HL-60 (cell line): ENCODE measurements around the gene TYMP.
"Not testable (repeated sequence)": the region's sequence is repeated elsewhere in the genome, so short reads cannot be mapped to it uniquely, and the experiment has no call there.

Experiments
- DNase-seq, 2 experiments: peaks; one replicate each; pipeline ENCODE4 v3.0.0-alpha.2; 2010 to 2020; ENCODE audit warnings: low read depth in 1 of 2, low spot score in 1 of 2
- H3K27ac ChIP-seq: fragments of 250-450 bp; sonication (Bioruptor Pico); replicated peaks from 2 replicates; pipeline ENCODE4 v1.5.1; 2020; ENCODE audit warnings: mild to moderate bottlenecking, moderate library complexity
- H3K27me3 ChIP-seq: fragments of 250-450 bp; sonication (Bioruptor Pico); 2 replicates; pipeline ENCODE4 v1.5.1; 2021; ENCODE audit warnings: mild to moderate bottlenecking, moderate library complexity; ENCODE audit not compliant: insufficient read depth, poor library complexity, severe bottlenecking
- H3K4me3 ChIP-seq: replicated peaks from 2 replicates; pipeline ENCODE4 v1.5.1; 2011; ENCODE audit warnings: mild to moderate bottlenecking, control low read depth, low read length; ENCODE audit not compliant: insufficient read depth
- GABPA ChIP-seq: IDR thresholded peaks from 2 replicates; pipeline ENCODE4 v1.6.1; 2012; ENCODE audit warnings: low read depth
- POLR2AphosphoS5 ChIP-seq: IDR thresholded peaks from 2 replicates; pipeline ENCODE4 v1.6.1; 2012; ENCODE audit warnings: low read depth
- REST ChIP-seq: IDR thresholded peaks from 2 replicates; pipeline ENCODE4 v1.6.1; 2012; ENCODE audit warnings: low read depth; ENCODE audit not compliant: insufficient replicate concordance
- SPI1 ChIP-seq: IDR thresholded peaks from 2 replicates; pipeline ENCODE4 v1.6.1; 2012; ENCODE audit warnings: low read depth, mild to moderate bottlenecking, borderline replicate concordance
- TF ChIP-seq, protein P1 (sequence below): IDR thresholded peaks from one replicate; pipeline ENCODE4 v1.5.1; 2011; ENCODE audit warnings: low read length, control low read depth, inconsistent platforms; ENCODE audit not compliant: insufficient read depth

TYMP gene

GRCh38 chr22:50533856-50534711, 4.3 kb upstream of the TYMP start:
- not testable (repeated sequence) for H3K4me3 ChIP-seq, H3K27me3 ChIP-seq
- TF ChIP-seq SPI1, result peak; percentile 11; the same call in 1 of the 2 replicates
- H3K27ac ChIP-seq, result peak overlapping the region; percentile 99
- DNase-seq, result peak; percentile 70 to 78

- H3K27ac ChIP-seq, result peak overlapping the region; percentile 99
Measured at GRCh38 chr22:50532824-50533796, 3.3 kb upstream of the TYMP start.

DNA sequence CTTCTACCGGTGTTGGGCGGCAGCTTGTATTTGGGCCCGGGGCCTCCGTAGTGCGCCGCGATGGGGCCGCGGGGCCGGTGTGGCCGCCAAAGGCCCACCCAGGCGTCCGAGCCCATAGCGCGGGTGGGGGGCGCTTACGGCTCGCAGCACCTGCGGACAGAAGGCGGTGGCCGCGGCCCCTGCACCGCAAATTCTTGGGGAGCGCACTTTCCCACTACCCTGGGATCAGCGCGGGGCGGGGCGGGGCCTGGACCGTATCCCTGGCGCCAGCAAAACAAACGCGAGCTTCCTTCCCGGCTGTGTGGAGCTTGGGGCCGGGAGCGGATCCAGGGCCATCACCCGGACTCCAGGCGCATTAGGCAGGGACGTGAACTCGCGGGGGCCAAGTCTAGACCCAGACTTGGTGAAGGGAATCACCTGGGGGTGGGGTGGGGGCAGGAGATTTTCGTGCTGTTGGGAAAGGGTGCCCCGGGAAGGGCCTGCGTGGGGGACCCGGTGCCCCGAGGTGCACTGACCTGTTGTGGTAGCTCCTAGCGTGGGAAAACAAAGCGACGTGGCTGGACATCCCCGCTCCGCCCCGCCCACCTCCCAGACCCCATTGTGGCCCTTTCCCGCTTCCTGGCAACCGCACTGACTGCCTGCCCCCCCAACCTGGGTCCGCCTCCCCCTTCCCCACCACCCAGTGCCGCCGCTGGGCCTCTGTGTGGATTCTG, 2.3 kb upstream of the TYMP start:
- H3K4me3 ChIP-seq, result peak overlapping the region; percentile 58
- peak overlapping the region; percentile 99 for H3K27ac ChIP-seq
- DNase-seq, result peak in 1 of 2 experiments; percentile 47
- no peaks in the 10 kb centered on the region for H3K27me3 ChIP-seq
- TF ChIP-seq GABPA (no peak), SPI1 (no peak), POLR2AphosphoS5 (no peak), REST (no peak)
- TF ChIP-seq, protein P1, sequence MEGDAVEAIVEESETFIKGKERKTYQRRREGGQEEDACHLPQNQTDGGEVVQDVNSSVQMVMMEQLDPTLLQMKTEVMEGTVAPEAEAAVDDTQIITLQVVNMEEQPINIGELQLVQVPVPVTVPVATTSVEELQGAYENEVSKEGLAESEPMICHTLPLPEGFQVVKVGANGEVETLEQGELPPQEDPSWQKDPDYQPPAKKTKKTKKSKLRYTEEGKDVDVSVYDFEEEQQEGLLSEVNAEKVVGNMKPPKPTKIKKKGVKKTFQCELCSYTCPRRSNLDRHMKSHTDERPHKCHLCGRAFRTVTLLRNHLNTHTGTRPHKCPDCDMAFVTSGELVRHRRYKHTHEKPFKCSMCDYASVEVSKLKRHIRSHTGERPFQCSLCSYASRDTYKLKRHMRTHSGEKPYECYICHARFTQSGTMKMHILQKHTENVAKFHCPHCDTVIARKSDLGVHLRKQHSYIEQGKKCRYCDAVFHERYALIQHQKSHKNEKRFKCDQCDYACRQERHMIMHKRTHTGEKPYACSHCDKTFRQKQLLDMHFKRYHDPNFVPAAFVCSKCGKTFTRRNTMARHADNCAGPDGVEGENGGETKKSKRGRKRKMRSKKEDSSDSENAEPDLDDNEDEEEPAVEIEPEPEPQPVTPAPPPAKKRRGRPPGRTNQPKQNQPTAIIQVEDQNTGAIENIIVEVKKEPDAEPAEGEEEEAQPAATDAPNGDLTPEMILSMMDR, result no peak

More at GRCh38 chr22:50532824-50533796, 3.3 kb upstream of the TYMP start:
- TF ChIP-seq GABPA, result no peak
- TF ChIP-seq POLR2AphosphoS5, result no peak
- TF ChIP-seq SPI1, result no peak
- TF ChIP-seq, protein P1, result no peak
- Histone ChIP-seq H3K4me3 (no peak overlapping the region), H3K27me3 (no peaks in the 10 kb centered on the region)
- no peak for DNase-seq

GRCh38 chr22:50531546-50531961, 1.7 kb upstream of the TYMP start:
- peak overlapping the region; percentile 58 for H3K4me3 ChIP-seq
- H3K27me3 ChIP-seq, result no peaks in the 10 kb centered on the region
- DNase-seq, result peak; percentile 70 to 78
- no peak for TF ChIP-seq GABPA
- TF ChIP-seq, protein P1, result no peak
- TF ChIP-seq POLR2AphosphoS5, result no peak
- no peak for TF ChIP-seq SPI1
- no peak for TF ChIP-seq REST
- peak overlapping the region; percentile 99 for H3K27ac ChIP-seq
